HCT116 (cell line): ENCODE measurements around the gene TFPI2. TPM values are rescaled to one million over a fixed set of nuclear protein-coding genes. Genes with fewer than 3 reads are reported as not detected.

Experiments used
- ATAC-seq: fragments of 200-7000 bp; cut with Tn5 transposase; 2 replicates; pipeline ENCODE4 v1.9.1; 2020; ENCODE audit warnings: mild to moderate bottlenecking, moderate library complexity
- BruUV-seq: library from RNA; stranded (reverse); fragments of 400-500 nt; replicated peaks from 2 replicates; lab custom pipeline; 2021; lab: Mats Ljungman, UMichigan
- CTCF ChIA-PET: fragments of 300-600 bp; sonication (Branson Sonifier 250); formaldehyde crosslinking; loops from one replicate; lab custom pipeline; 2021; ENCODE audit warnings: antibody characterized with exemption; lab: Charles Lee
- POLR2A ChIA-PET: fragments of 300-600, 350-600 bp; sonication (Branson Sonifier 250); formaldehyde crosslinking; loops from one replicate; lab custom pipeline; 2021; ENCODE audit warnings: antibody characterized with exemption; lab: Charles Lee
- RAD21 ChIA-PET, 2 experiments: fragments of 300-600 bp; sonication (Branson Sonifier 250); formaldehyde crosslinking; loops; one replicate each; lab custom pipeline; 2023; ENCODE audit warnings: low total read pairs in 2 of 2; ENCODE audit not compliant: uncharacterized antibody in 2 of 2, unreplicated experiment in 2 of 2, low non-redundant PET in 1 of 2; lab: Charles Lee
- DNase-seq: peaks from one replicate; pipeline ENCODE4 v3.0.0-alpha.2; 2010; ENCODE audit warnings: low read depth, low spot score
- H2AFZ ChIP-seq: fragments of 200-600 bp; shearing (Covaris generic), sonication (generic); 2 replicates; pipeline ENCODE4 v1.6.1; 2017; ENCODE audit warnings: low read depth, mixed run types, mixed read lengths, antibody characterized with exemption, low read length; ENCODE audit not compliant: poor library complexity, severe bottlenecking
- H3K27ac ChIP-seq: 2 replicates; pipeline ENCODE4 v1.5.1; 2012; ENCODE audit warnings: low read depth, low read length
- H3K27me3 ChIP-seq: fragments of 200-600 bp; sonication (generic); 2 replicates; pipeline ENCODE4 v1.6.1; 2016; ENCODE audit warnings: mixed run types, low read length, mixed read lengths; ENCODE audit not compliant: insufficient read depth
- H3K36me3 ChIP-seq, 2 experiments: fragments of 200-500 bp in 1 of 2; fragments of 200-600 bp in 1 of 2; sonication (Bioruptor generic) in 1 of 2; sonication (generic) in 1 of 2; 2 replicates each; pipeline versions ENCODE4 v1.5.1 to v1.6.1; 2014 to 2016; ENCODE audit warnings: low read length in 2 of 2, inconsistent platforms in 1 of 2, mixed read lengths in 1 of 2, mixed run types in 1 of 2; ENCODE audit not compliant: insufficient read depth in 2 of 2, control insufficient read depth in 1 of 2
- H3K4me1 ChIP-seq, 2 experiments: fragments of 200-600 bp in 1 of 2; sonication (generic) in 1 of 2; 2 replicates each; pipeline versions ENCODE4 v1.5.1 to v1.6.1; 2012 to 2017; ENCODE audit warnings: low read length in 2 of 2, inconsistent platforms in 1 of 2, mild to moderate bottlenecking in 1 of 2, mixed read lengths in 1 of 2, mixed run types in 1 of 2, moderate library complexity in 1 of 2; ENCODE audit not compliant: insufficient read depth in 2 of 2, control insufficient read depth in 1 of 2
- H3K4me2 ChIP-seq: fragments of 200-600 bp; sonication (generic); 2 replicates; pipeline ENCODE4 v1.6.1; 2017; ENCODE audit warnings: mixed run types, low read length, mixed read lengths
- H3K4me3 ChIP-seq, 2 experiments: fragments of 200-600 bp in 1 of 2; sonication (generic) in 1 of 2; replicated peaks in 1 of 2; 2 replicates each; pipeline ENCODE4 v1.5.1; 2011 to 2016; ENCODE audit warnings: low read length in 2 of 2, control low read depth in 1 of 2, low read depth in 1 of 2, mild to moderate bottlenecking in 1 of 2, mixed read lengths in 1 of 2, mixed run types in 1 of 2
- H3K79me2 ChIP-seq: fragments of 200-600 bp; sonication (generic); 2 replicates; pipeline ENCODE4 v1.6.1; 2017; ENCODE audit warnings: mild to moderate bottlenecking, mixed run types, low read length, moderate library complexity, mixed read lengths; ENCODE audit not compliant: insufficient read depth
- H3K9ac ChIP-seq: fragments of 200-600 bp; sonication (generic); 2 replicates; pipeline ENCODE4 v1.6.1; 2016; ENCODE audit warnings: low read length, mixed read lengths
- H3K9me2 ChIP-seq: fragments of 200-600 bp; sonication (generic), shearing (Covaris generic); 2 replicates; pipeline ENCODE4 v1.6.1; 2017; ENCODE audit warnings: mixed run types, mild to moderate bottlenecking, moderate library complexity; ENCODE audit not compliant: insufficient read depth
- H3K9me3 ChIP-seq, 2 experiments: fragments of 200-500 bp in 1 of 2; fragments of 200-600 bp in 1 of 2; sonication (Bioruptor generic) in 1 of 2; sonication (generic) in 1 of 2; 2 replicates each; pipeline ENCODE4 v1.6.1; 2014 to 2017; ENCODE audit warnings: low read length in 2 of 2, mixed read lengths in 2 of 2, inconsistent platforms in 1 of 2, low read depth in 1 of 2, mild to moderate bottlenecking in 1 of 2, mixed run types in 1 of 2, moderate library complexity in 1 of 2; ENCODE audit not compliant: control insufficient read depth in 1 of 2, insufficient read depth in 1 of 2
- H4K20me1 ChIP-seq: fragments of 200-600 bp; sonication (generic), shearing (Covaris generic); 2 replicates; pipeline ENCODE4 v1.6.1; 2017; ENCODE audit warnings: mixed run types, mild to moderate bottlenecking, moderate library complexity; ENCODE audit not compliant: insufficient read depth
- CEBPB ChIP-seq: IDR thresholded peaks from 2 replicates; pipeline ENCODE4 v1.6.1; 2012; ENCODE audit warnings: low read depth
- RAD21 ChIP-seq: IDR thresholded peaks from 2 replicates; pipeline ENCODE4 v1.6.1; 2012; ENCODE audit warnings: low read depth, mild to moderate bottlenecking
- SIN3A ChIP-seq: IDR thresholded peaks from 2 replicates; pipeline ENCODE4 v1.6.1; 2012; ENCODE audit warnings: low read depth
- intact Hi-C: fragments of 100-400 bp; cut with micrococcal nuclease; formaldehyde crosslinking; loops from 2 replicates; pipeline ENCODE4 v1.10.0; 2022
- total RNA-seq: library from RNA; stranded (reverse); gene quantifications from one replicate; pipeline ENCODE4 v1.2.1, GENCODE V29; 2021; ENCODE audit not compliant: unreplicated experiment
- TF ChIP-seq, protein P1 (sequence below): IDR thresholded peaks from 2 replicates; pipeline ENCODE4 v1.6.1; 2012
- TF ChIP-seq, protein P2 (sequence below), 3 experiments: fragments of 200-600 bp in 1 of 3; sonication (generic) in 1 of 3; IDR thresholded peaks in 2 of 3; conservative IDR thresholded peaks in 1 of 3; 2 replicates each; pipeline ENCODE4 v1.5.1; 2012 to 2017; ENCODE audit warnings: low read depth in 2 of 3, low read length in 2 of 3, antibody characterized with exemption in 1 of 3, borderline replicate concordance in 1 of 3, control low read depth in 1 of 3, mild to moderate bottlenecking in 1 of 3, mixed read lengths in 1 of 3, mixed run types in 1 of 3, moderate library complexity in 1 of 3; ENCODE audit not compliant: insufficient read depth in 1 of 3

Gene TFPI2
- total RNA-seq, 1 experiment from 2014 or later = 0.15 TPM

DNA sequence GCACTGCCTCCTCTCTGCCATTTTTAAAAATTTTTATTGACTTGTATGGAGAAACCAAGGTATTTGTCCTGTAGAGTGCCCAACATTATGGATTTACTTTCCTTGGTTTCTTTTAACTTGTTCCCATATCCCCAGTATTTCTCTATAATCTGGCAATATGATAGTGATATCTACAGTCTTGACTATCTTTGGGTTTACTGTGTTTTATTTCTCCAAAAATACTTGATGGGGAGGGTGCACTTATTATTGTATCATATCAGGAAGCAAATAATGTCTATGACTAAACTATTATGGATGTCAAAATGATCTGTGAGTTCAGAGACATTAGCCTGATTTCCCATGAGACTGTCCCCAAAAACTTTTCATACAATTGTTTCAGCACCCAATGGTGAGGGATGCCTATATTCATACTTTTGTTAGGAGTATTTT, 6.6 kb downstream of the TFPI2 start (continued):
- TF ChIP-seq, protein P1, sequence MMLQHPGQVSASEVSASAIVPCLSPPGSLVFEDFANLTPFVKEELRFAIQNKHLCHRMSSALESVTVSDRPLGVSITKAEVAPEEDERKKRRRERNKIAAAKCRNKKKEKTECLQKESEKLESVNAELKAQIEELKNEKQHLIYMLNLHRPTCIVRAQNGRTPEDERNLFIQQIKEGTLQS = no peak
- TF ChIP-seq SIN3A = no peak
- TF ChIP-seq CEBPB = no peak
- TF ChIP-seq, all 23 proteins: peak for 0

- no peak overlapping the region for H3K4me2 ChIP-seq
- H3K9me3 ChIP-seq = 0 out of 4 replicates have a peak, but pooled peaks cover 3% of the 10 kb centered on the region in 2 experiments
- intact Hi-C loops = no loop called here
- ChIA-PET CTCF (no interaction called here), POLR2A (no interaction called here), RAD21 (no interaction called here)
- H3K4me3 ChIP-seq = no peak overlapping the region
- no peak overlapping the region for H3K27ac ChIP-seq
- no peak overlapping the region for H3K9ac ChIP-seq
- no TSS peak for BruUV-seq
- H2AFZ ChIP-seq = no peak overlapping the region
- no peak for DNase-seq
- H3K79me2 ChIP-seq = no peaks in the 10 kb centered on the region
- no peaks in the 10 kb centered on the region for H4K20me1 ChIP-seq
- no peaks in the 10 kb centered on the region for H3K36me3 ChIP-seq
- H3K4me1 ChIP-seq = no peaks in the 10 kb centered on the region
- TF ChIP-seq, protein P2, sequence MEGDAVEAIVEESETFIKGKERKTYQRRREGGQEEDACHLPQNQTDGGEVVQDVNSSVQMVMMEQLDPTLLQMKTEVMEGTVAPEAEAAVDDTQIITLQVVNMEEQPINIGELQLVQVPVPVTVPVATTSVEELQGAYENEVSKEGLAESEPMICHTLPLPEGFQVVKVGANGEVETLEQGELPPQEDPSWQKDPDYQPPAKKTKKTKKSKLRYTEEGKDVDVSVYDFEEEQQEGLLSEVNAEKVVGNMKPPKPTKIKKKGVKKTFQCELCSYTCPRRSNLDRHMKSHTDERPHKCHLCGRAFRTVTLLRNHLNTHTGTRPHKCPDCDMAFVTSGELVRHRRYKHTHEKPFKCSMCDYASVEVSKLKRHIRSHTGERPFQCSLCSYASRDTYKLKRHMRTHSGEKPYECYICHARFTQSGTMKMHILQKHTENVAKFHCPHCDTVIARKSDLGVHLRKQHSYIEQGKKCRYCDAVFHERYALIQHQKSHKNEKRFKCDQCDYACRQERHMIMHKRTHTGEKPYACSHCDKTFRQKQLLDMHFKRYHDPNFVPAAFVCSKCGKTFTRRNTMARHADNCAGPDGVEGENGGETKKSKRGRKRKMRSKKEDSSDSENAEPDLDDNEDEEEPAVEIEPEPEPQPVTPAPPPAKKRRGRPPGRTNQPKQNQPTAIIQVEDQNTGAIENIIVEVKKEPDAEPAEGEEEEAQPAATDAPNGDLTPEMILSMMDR (IDR thresholded peaks at IDR 0.05 in 2 of 3, conservative IDR thresholded peaks at IDR 0.05 in 1 of 3; ENCODE audit: borderline replicate concordance in 1 of 3, insufficient read depth in 1 of 3, low read depth in 2 of 3, low read length in 2 of 3) = no peak
- 0 out of 2 replicates have a peak, but pooled peaks have one; percentile 12 for TF ChIP-seq RAD21
- ATAC-seq = no peak
- no peaks in the 10 kb centered on the region for H3K9me2 ChIP-seq
- H3K27me3 ChIP-seq = no peaks in the 10 kb centered on the region
Observed at GRCh38 chr7:93883078-93883916, 7.3 kb downstream of the TFPI2 start.
